ENCODE results near the gene SHROOM1.

SHROOM1 gene

DNA sequence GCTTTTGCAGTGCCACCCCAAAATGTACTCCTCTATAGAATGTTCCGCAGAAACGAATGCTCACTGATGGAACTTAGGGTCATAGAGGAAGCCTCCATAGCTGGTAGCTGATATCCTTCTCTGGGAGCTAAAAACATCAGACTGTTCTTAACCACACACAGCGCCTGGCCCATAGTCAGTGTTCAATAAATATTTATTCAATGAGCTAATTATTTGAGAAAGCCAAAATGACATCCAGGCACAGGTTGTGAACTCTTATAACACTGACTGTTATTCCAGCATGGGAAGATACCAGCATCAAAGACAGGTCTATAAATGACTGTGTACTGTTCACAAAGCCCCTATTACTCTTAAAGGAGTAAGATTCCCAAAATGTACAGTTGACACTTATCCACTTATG lies 22.9 kb upstream of the SHROOM1 start:
- no peak for DNase-seq

DNA sequence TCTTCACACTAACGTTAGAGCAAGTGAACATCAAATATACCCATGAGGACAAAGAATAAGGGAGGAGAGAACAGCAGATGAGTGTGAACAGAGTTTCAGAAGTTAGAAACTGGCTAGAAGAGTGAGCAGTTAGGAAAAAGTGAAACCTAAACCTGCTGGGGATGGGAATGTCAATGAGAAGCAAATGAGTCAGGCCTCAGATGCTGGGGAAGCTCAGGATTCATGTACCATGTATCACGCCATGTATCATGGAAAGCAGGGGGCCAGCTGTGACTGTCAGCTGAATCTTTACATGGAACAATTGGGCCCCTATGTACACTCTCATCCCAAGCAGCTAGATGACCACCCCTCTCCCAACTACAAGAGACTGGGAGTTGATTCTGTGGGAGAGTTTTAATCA lies 19.6 kb upstream of the SHROOM1 start:
- no peak for DNase-seq

DNA sequence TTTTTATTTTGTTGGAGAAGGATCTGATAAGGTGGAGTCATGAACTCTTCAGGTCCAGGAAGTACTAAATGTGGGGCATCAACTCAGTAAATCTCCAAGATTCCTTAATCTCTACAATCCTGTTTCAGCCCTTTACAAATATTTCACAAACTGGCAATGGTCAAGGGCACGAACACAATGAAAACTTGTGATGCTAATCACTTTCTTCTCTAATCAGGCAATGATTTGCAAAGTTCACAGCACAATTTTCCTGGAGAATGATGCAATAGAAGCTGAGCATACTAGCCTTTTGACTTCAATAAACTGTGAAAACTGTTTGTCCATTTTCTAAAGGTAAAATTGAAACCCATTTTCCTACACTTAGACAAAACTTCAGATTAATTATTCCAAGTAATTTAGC lies 18.9 kb upstream of the SHROOM1 start:
- DNase-seq = no peak

DNA sequence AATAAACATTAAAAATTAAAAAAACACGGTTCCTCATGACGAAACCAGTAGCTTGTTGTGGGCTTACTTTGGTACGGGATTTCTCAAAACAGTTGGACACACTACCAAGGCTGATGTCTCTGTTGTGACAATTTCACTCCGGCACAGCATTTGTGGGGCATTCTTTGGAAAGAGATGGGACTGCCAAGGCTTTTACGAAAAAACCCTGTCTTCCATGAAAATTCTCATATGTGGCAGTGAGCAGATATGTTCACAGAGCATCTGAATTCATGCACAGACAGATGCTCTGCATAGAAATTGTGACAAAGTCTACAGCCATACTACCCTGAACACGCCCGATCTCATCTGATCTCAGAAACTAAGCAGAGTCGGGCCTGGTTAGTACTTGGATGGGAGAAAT lies 17.8 kb upstream of the SHROOM1 start:
- DNase-seq = no peak

DNA sequence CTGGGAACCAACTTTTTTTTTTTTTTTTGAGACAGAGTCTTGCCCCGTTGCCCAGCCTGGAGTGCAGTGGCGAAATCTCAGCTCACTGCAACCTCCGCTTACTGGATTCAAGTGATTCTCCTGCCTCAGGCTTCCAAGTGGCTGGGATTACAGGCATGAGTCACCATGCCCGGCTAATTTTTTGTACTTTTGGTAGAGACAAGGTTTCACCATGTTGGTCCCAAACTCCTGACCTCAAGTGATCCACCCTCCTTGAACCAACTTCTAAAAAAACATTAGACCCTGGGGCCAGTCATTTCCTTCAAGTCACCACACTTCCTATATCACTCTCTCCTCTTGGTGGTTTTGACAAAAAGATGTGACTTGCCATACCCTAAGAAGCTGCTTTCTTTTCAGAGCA lies 10.9 kb upstream of the SHROOM1 start:
- DNase-seq = peak; percentile 18

DNA sequence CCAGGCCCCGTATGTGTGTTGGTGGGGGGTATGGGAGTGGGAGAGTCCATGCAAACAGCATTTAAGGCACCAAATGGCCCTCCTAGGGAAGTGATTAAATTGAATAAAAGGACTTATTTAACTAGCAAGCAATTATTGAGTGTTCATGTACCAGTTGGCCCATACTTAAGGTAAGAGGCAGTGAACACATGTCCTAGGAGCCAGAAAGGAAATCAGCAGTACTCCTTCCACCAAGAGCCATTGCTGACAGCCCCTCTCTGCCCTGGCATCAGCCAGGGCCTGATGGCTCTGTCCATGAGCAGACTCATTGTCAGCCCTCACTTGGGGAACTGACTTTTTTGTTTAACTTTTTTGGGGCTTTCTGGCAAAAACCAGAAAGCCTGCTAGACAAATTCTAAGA lies 10.4 kb upstream of the SHROOM1 start:
- DNase-seq = no peak

DNA sequence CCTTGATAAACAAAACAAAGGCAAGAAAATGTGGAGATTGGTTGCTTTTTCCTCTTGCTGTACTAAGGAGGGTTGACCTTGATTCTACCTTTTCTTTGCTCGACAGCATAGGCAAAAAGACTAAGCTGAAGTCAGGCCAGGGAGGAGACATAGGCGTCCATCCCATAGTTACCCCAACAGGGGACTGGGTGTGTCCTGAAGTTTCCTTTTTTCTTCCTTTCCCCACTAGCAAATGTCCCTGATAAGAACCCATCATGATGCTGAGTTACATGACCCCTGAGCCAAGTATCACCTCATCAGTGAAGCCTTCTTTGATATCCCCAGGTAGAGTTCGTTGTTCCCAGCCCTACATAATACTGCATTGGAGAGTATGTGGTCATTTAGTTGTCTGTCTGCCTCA lies 9.9 kb upstream of the SHROOM1 start:
- DNase-seq = no peak

DNA sequence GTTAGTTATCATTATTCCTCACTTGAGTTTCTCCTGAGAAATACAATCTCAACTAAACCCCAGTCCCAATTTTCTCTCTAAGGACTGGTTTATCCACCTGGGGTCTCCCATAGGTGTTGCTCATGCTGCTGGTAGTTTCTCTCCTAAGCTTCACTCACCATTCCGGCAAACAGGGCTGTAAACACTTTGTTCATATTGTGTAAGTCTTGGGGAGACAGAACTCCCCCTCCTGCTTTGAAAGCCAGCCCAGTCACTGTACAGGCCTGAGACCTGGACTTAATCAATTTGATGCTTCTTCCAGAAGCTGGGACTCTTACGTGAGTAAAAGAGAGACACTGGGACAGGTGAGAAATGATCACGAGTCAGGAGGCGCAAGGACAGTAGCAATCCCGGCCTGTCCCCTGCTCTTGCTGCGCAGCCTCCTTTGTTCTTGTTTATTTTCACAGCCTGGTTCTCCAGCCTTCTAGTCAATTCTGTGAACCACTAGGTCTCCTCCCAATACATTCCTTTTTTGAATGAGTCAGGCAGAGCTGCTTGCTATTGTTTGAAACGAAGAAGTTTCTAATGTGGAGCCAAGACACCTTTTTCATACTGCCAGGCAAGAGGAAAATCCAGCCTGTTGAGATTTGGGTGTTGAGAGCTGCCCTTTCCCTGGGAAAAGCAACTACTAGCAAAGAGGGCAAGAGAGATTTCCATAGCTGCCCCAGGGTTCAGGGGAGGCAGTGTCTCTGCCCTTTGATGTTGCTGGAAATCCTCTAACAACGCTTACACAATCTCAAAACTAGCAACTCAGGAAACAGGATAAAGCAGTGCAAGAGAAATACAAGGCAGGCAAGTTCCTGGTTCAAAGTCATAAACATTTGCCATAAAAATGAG lies 9.2 kb upstream of the SHROOM1 start:
- DNase-seq = no peak

DNA sequence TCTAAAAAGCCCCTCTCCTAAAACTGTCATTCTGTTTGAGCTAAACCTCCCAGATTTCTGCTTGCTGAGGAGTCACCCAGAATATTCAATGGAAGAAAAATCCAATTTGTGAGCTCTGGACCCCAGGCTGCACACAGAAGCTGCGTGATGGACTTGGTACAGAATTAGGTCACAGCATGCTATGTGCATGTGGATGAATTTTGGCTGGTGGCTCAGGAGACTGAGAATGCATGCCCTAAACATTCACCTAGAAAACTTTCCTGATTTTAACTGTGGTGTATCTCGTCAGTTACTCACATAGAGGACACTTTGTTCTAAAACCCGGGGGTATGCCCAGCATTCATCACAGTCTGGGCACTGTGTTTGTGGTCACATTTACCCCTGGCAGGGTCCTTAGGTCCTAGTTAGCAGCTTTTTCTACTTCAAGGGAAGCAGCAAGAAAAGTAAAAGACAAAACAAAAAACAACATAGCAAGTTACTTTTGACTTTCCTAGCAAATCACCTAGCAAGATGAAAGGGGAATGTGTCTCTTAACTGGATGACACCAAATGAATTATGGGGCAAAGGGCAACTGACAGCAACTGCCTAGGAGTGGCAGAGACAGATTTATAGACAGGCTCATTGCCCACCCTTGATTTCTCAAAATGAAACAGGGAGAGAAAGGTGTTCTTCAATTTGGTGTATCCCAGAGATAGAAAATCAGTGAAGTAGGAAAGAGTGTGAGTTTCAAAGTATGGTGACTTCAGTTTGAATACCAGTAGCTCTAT lies 8.3 kb upstream of the SHROOM1 start:
- no peak for DNase-seq

DNA sequence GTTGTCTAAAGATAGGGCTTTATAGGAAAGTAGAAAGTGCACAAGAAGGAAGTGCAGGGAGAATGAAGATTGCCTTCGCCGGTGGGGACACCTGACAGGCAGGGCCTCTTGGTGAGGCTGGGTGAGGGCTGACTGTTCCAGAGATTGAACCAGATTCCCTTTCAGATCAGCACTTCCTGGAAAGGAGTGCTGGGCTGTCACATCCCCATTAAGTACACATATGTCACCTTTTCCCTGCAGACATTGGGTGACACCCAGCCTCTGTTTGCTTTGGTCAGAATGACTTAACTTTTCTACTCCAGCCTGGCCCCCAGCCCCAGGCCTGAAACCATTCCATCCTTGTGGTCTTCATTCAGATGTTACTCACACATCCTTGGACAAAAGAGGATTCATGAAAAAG lies 7.4 kb upstream of the SHROOM1 start:
- DNase-seq = no peak

DNA sequence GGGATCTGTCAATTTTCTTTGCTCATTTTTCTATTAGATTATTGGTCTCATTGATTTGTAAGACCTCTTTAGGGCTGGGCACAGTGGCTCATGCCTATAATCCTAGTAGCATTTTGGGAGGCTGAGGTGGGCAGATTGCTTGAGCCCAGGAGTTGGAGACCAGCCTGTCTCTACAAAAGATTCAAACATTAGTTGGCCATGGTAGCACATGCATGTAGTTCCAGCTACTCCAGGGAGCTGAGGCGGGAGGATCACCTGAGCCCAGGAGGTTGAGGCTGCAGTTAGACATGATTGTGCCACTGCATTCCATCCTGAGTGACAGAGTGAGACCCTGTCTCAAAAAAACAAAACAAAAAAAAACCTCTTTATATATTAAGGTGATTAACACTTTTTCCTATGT lies 6.4 kb upstream of the SHROOM1 start:
- DNase-seq = no peak

DNA sequence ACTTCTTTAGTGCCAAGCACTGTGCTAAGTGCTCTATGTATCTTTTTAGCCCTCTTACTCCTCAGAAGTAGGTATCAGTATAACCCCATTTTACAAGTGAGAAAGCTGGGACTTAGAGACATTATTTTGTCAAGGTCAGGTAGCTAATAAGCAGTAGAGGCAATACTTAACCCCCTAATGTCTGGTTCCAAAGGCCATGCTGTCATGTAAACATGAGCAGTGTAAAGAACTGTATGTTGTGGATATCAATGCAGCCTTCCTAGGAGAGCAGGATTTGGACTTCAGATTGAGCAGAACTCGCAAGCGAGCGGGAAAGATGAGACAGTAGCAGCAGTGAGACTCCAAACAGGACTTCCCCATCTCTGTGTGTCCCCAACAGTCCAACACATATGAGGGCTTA lies 3.6 kb upstream of the SHROOM1 start:
- DNase-seq = no peak

DNA sequence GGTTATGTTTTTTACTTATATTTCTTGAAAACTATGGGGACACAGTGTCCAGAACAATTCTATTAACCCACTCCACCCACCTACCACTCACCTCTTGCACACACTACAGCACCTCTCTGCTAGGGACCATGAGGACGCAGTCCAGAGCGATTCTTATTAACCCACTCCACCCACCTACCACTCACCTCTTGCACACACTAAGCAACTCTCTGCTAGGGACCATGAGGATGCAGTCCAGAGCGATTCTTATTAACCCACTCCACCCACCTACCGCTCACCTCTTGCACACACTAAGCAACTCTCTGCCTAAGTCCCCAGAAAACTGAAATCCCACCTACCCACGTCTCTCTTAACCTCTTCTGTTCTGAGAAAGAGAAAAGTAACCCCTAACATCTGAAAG lies 2.2 kb upstream of the SHROOM1 start:
- no peak for DNase-seq

DNA sequence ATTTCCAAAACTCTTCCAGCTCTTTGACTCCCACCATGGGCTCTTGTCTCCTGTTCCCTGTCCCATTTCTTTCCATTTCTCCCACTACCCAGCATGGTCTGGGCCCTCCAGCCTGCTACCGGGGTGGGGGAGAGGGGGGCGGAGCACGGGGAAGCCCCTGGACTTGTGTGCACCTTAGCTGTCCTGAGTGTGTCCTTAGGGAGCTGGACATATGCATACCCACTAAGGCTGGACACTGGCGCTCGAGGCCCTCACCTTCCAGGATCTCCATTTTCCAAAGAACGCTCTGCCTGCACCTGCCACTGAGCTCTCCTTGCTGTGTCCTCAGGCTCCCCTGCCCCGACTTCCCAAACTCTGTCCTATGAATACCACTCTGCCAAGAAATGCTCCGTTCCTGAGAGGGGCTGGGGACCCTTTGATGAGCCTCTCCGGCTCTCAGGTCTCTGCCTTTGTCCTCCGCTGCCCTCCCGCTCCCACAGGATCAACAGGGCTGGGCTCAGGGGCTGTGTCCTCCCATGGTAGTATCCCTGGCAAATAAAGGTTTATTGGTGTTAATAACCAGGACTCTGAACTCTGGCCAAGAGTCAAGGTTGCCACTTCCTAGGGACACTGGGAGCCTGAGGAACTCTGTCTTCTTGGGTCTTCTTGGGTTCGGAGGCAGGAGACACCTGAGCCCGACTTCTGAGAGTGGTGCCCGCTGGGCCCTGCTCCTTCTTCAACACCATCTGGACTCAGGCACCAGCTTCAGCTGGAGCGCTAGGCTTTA lies 831 bp upstream of the SHROOM1 start:
- no peak for DNase-seq

DNA sequence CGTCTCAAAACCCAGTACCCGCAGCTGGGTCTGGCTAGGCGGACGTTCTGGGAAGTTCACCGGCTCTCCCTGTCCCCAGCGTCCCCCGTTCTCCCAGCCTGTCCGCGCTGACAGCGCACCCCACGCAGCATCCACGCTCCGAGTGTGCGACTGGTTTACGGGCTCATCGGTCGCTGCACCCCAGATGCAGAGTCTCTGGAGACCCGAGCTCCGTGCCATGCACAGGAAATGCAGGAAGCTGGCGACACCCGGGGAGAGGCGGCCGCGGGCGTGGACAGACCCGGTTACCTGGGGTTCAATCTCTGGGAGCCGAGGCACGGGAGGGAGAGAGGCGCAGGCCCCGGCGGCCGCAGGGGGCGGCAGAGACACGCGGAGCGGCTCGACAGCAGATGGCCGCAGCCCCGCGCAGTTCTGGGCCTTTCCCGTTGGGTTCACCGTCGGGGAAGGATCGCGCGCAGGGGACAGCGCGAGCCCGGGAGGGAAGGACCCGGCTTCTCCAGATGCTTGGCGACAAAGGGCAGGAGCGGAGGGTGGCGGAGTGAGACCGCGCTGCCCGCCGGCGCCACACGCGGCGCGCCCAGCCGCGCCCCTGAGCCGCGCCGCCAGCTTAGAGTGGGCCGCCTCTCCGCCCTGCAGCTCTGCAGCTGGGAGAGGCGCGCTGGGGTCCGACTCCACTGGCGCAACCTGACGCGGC lies 558 bp downstream of the SHROOM1 start:
- DNase-seq = peak; percentile 83

DNA sequence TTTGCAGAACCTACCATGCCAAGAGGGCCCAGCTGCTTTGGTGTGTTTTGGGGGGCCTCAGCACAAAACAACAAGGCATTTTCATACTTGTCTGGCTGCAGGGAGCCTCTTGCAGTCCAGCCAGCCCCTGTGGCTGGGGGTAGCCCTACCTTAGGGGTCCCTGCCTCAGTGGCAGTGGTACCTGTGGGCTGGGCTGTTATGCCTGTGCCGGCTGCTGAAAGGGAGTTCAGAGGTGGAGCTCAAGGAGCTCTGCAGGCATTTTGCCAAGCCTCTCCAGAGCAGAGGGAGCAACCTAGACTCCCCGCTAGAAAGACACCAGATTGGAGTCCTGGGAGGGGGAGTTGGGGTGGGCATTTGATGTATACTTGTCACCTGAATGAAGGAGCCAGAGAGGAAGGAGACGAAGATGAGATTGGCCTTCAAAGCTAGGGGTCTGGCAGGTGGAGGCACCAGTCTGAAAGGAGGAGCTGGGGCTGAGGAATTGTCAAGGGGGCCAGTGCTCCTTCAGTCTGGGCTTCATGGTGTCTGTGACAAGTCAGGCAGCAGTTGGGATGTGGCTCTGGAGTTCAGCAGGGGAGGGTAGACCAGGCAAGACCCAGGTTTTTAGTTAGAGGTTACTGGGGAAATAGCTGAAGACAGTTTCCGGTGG lies 1.5 kb downstream of the SHROOM1 start:
- DNase-seq = no peak

DNA sequence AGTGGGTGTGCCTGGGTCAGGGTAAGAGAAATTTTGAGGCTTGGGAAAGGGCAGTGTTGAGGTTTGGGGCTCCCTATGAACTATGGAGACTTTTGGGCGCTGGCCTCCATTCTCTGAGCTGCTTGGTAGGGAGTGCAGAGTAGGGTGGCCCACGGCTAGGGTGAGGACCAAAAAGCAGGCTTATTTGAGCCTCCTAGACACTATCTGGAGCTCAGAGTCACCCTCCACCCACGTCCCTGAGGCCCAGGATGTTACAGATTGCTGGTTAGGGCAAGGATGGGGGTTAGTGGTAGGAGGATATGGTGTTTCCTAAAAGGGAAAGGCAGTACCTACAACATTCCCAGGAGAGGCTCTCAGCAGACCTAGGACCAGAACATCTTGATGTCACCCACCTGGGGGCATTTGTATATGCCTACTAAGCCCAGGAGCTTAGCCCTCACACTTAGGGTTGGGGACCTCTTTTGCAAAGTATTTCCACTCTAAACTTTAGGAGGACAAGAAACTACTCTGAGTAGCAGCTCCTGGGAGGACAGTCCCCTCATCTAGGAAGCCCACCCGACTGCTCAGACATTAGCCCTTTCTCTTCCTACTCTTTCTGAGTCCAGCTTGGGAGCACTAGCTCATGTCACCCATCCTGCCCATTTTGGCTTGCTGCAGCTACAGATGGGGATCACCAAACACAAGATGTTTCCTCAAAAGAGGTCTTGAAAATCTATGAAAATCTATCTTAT lies 2.3 kb downstream of the SHROOM1 start:
- DNase-seq = no peak

DNA sequence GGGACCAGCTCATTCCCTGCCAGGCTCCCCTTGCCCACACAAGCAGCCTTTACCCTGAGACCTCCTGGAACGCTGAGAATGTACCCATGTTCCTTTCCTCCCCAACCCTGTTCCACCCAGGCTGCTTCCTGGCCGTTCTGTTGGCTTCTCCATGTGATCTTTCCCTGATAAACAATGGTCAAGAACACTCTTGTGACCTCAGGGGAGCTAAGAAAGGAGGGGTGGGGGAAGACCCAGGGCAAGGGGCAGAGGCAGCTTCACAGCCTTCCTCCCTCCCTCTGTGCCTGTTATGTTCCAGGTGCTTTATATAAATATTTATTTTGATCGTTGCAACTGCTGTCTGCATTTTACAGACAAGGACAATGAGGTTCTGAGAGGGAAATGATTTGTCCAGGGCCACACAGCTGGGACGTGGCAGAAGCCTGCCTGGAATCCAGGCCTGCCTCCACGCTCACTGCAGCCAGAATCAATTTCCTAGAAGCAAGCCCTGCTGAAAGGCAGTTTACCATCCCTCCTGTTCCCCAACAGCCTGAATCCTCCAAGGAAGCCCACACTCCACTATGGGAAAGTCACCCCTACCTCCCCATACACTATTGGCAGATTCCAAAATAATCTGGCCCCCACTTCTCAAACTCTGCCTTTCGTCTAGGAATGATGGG lies 3.9 kb downstream of the SHROOM1 start:
- no peak for DNase-seq

DNA sequence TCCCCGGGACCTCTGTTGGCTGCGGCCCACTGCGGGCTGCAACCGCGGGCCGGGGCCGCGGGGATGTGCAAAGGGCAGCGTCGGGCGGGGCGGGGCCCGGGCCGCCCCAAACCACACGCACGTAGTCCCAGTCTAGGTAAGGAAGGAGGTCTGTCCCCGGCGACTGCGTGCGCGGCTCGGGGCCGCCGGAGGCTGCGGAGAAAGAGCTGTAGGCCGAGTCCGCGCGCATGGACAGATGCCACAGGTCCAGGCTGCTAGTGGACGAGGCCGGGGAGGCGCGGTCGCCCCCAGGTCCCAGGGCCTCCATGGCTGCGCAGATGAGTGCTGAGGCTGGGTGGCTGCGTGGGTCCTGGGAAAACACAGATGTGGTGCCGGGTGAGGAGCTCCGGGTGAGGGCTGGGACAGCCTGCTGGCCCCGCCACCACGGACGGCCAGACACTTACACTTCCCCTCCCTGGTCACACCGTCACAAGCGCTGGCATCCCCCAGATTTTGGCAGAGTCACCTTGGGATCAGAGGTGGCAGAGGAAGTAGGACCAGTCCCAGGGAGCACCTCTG lies 4.5 kb downstream of the SHROOM1 start:
- DNase-seq = no peak

DNA sequence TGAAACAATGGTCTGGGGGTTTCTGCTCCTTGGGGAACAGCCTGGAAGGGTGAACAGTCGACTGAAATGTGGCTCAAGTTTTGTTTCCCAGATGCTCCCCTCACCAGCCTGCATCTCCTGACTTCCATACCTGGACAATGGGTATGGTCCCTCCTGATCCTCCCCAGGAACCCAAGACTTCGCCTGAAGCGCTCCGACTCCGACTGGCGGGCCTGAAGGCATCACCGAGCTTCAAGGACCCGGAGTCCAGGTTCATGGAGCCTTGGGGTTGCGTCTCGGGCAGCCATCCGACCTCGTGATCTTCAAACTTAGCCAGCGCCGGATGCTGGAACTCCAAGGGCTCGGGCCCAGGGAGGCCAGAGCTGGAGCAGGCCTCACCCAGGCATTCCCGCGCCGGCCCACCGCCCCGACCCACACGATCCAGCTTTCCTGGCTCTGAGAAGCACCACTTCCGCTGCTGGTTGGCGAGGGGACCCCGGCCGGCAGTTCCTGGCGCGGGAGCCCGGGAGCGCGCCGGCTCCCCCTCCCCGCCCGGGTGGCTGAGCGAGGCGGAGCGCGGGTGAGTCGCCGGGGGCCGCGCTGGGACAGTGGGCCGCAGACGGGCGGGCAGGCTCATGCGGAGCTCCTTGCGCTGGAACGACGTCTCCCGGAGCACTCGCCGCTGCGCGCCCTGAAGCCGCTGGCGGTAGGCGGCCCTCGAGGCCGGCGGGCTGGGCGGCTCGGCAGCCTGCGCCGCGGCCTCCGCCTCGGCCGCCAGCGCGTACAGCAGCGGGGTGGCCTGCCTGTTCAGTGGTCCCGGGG lies 5.2 kb downstream of the SHROOM1 start:
- peak; percentile 49 for DNase-seq
